Astrocyte of the cerebellum (primary cell): Measurements from ENCODE around the gene GPATCH3.

ENCODE experiments used
- DNase-seq: peaks from one replicate; pipeline ENCODE4 v3.0.0-alpha.2; 2011; ENCODE audit warnings: low read depth
- H3K4me3 ChIP-seq: 2 replicates; pipeline ENCODE4 v1.5.1; 2011; ENCODE audit warnings: mild to moderate bottlenecking, low read depth, low read length, moderate library complexity
- in situ Hi-C: cut with HindIII; loops from 2 replicates; pipeline ENCODE4 v1.10.0; 2017; ENCODE audit warnings: low sequenced_read_pairs
- TF ChIP-seq, protein P1 (sequence below): IDR thresholded peaks from 2 replicates; pipeline ENCODE4 v1.5.1; 2012; ENCODE audit warnings: low read length, low read depth, moderate library complexity, mild to moderate bottlenecking; ENCODE audit errors: missing control alignments

The GPATCH3 gene

GRCh38 chr1:26913754-26914619 lies 13.7 kb upstream of the GPATCH3 start, which contains the start of gene NR0B2:
Gene NR0B2 (minus strand): TSS chr1:26913975. CDS start chr1:26913940, 35 bp downstream.
- in situ Hi-C loops, result no loop called here
- TF ChIP-seq, protein P1, sequence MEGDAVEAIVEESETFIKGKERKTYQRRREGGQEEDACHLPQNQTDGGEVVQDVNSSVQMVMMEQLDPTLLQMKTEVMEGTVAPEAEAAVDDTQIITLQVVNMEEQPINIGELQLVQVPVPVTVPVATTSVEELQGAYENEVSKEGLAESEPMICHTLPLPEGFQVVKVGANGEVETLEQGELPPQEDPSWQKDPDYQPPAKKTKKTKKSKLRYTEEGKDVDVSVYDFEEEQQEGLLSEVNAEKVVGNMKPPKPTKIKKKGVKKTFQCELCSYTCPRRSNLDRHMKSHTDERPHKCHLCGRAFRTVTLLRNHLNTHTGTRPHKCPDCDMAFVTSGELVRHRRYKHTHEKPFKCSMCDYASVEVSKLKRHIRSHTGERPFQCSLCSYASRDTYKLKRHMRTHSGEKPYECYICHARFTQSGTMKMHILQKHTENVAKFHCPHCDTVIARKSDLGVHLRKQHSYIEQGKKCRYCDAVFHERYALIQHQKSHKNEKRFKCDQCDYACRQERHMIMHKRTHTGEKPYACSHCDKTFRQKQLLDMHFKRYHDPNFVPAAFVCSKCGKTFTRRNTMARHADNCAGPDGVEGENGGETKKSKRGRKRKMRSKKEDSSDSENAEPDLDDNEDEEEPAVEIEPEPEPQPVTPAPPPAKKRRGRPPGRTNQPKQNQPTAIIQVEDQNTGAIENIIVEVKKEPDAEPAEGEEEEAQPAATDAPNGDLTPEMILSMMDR, result no peak
- H3K4me3 ChIP-seq, result no peak within 1 kb of the TSS
- DNase-seq, result no peak

- no peak for DNase-seq
- TF ChIP-seq, protein P1, result no peak
- in situ Hi-C loops, result no loop called here
- no peak overlapping the region for H3K4me3 ChIP-seq
Measured at GRCh38 chr1:26913389-26913753, 13.1 kb upstream of the GPATCH3 start.

DNA sequence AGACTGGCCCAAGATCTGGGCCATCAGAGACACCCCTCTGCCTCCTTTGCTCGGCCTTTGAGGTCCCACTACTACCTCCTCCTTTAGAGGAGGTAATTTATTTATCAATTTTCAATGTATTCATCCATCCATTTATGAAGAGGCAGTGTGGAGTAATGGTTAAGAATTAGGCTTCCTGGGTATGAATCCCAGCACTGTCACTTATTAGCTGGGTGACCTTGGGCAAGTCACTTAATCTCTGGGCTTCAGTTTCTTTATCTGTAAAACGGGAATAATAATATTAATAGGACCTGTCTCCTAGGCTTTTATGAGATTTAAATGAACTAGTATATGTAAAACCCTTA lies 11.9 kb upstream of the GPATCH3 start:
- in situ Hi-C loops, result no loop called here
- TF ChIP-seq, protein P1, result no peak
- DNase-seq, result no peak
- no peak overlapping the region for H3K4me3 ChIP-seq

GRCh38 chr1:26911399-26912146 lies 11.3 kb upstream of the GPATCH3 start:
- H3K4me3 ChIP-seq, result no peak overlapping the region
- in situ Hi-C loops, result no loop called here
- DNase-seq, result no peak
- TF ChIP-seq, protein P1, result no peak

GRCh38 chr1:26910343-26911160 lies 10.3 kb upstream of the GPATCH3 start:
- in situ Hi-C loops, result no loop called here
- H3K4me3 ChIP-seq, result no peak overlapping the region
- TF ChIP-seq, protein P1, result no peak
- DNase-seq, result no peak

- TF ChIP-seq, protein P1, result no peak
- H3K4me3 ChIP-seq, result no peak overlapping the region
- DNase-seq, result no peak
- in situ Hi-C loops, result no loop called here
Measured at GRCh38 chr1:26909951-26910342, 9.7 kb upstream of the GPATCH3 start.
